CD4-positive, alpha-beta T cell treated with Interleukin-17A for 4 hours (primary cell): Measurements from ENCODE around the gene ESPN.
"Not testable (repeated sequence)": the region's sequence is repeated elsewhere in the genome, so short reads cannot be mapped to it uniquely, and the experiment has no call there.

Experiments
- DNase-seq: peaks from one replicate; pipeline ENCODE4 v3.0.0-alpha.2; 2020; ENCODE audit warnings: mixed read lengths

ESPN gene

DNA sequence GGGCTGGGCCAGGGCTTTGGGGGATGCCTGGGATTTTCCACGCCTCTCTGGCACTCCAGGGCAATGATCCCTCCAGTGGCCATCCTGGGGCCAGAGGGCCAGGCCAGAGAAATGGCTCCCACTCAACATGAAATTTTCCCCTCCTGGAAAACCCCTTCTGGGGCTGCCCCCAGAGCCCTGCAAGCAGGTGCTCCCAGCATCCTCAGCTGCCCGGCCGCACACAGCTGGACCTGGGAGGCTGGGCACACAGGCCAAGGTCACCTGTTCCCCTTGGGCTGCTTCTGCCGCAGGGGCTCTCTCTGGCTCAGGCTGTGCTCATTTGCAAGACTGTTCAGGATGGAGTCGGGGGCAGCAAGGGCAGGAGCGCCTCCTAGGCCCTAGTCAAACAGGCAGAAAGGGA, 3.9 kb downstream of the ESPN start:
- not testable (repeated sequence) for DNase-seq

DNA sequence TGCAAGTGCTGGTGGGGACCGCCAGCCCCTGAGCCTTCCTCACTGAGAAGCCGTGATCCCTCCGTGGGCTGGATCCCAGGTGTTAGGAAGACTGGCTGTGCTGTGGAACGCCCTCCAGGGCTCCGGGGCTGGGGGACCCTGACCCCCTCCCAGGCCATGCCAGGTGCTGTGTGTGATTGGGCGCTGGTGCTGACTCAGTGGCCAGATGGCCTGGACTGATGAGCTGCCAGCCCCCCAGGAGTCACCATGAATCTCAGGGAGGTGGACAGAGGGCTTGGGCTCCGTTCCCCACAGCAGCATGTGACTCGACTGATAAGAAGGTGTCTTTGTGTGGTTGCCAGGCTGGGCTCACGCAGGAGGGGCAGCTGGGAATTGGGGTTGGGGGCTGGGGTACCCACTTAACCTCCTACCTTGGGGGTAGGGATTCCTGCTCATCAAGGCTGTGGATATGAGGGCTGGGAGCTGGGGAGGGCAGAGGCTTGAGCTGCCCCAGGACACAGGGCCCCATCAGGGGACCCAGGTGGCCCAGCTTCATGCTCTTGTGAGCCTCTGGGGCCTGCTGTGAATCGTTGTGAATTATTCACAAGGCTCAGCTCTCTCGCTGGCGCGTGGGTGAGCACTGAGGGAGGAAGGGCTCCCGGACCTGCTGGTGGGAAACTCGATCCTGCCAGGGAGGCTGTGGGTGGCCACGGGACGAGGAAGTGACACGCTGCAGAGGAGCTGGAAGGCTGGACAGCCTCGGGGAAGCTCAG, 5.3 kb downstream of the ESPN start:
- DNase-seq = not testable (repeated sequence)

DNA sequence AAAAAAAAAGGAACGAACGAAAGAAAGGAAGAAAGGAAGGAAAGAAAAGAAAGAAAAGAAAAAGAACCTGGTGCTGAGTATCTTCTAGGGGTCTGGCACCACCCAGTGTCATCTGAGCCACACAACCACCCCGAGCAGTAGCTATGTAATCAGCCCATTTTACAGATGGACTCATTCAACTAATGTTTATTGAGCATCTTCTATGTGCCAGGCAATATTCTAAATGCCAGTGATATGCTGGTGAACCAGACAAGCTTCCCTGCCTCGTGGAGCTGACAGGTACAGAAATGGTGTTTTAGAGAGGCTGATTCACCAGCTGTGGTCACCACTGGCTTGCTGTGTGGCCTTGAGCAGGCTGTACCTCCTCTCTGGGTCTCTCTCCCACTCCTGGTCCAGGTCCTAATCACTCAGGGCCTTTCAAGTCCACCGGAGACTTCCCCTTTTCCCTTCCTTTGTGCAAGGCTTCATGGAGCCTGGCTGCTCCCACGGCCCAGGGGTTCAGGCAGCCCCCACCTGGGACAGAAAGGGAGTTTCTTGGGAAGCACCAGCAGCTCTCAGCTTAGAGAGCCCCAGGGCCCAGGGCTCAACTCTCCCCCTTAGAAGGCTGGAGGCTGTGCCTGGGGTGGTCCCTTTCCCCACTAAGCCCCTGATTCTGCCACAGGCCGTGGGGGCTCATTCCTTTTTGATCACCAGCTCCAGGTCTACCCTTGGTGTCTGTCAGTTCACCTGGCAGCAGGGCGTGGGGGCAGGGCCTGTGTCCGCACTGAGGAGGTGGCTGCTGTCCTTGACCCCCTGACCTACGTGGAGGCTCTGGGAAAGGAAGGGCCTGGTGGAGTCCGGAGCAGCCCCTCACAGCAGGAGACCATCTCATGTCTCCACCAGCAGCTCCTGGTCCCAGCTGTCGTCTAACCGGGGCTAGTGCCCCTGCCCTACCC, 7.3 kb downstream of the ESPN start:
- DNase-seq = not testable (repeated sequence)

DNA sequence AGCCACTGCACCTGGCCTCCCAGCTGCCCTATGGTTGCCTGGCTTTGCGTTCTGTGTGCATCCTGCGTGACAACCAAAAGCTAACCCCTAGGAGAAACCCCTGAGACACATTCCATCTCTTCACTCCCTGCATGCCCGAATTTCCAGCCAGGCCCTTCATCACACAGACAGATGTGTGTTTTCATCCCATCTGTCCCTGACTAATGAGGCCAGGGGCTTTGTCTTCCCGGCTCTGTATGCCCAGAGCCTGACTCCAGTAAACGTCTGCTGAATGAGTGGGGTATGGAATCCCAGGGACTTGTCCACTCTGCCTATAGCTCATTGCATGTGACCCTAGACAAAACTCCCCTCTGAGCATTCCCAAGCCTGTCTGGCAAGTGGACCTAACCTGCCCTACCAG, 9.6 kb downstream of the ESPN start:
- no peak for DNase-seq

DNA sequence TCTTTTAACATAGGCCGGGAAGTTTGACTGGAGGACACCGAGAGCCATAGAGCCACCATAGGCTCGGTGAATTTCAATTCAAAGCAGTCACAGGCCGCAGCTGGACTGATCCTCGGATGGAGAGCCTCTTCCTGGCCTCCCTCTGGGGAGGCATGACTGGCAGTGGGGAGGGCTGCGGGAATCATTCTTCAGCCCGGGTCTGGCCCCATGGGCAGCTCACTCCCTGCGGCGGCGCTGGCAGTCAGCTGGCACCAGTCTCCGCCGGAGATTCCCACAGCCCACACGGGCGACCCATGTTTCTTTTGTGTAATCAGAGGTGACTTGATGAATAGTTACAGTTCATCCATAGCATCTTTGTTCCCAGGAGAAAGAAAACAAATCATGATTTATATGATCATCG, 10.6 kb downstream of the ESPN start:
- DNase-seq = no peak

DNA sequence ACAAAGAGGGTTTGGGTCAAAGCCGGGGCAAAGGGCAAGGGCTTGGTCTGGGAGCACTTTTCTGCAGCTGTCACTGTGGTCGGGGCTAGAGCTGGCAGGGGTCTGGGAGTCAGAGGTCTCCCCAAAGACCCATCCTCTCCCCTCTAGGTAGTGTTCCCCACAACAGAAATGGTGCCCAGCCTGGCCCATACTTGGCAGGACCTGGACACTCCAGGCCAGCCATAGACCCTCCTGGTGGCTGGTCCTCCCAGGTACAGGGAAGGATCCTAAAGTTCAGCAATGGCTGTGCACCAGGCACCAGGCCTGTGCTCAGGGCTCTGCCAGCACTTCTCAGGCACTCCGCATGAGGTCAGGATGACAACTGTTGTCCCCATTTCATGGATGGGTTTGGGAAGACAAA, 11.0 kb downstream of the ESPN start:
- no peak for DNase-seq

DNA sequence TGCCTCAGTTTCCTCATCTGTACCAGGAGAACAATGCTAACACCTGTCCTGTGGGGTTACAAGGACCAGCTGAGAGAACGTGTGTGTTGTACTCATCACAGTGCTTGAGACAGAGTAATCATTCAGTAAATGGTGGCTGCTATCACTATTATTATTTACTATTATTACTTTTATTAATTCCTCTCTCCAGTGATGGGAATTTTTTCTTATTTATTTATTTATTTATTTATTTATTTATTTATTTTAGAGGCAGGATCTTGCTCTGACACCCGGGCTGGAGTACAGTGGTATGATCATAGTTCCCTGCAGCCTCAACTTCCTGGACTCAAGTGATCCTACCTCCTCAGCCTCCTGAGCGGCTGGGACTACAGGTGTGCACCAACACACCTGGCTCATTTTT, 11.7 kb downstream of the ESPN start:
- DNase-seq = not testable (repeated sequence)

DNA sequence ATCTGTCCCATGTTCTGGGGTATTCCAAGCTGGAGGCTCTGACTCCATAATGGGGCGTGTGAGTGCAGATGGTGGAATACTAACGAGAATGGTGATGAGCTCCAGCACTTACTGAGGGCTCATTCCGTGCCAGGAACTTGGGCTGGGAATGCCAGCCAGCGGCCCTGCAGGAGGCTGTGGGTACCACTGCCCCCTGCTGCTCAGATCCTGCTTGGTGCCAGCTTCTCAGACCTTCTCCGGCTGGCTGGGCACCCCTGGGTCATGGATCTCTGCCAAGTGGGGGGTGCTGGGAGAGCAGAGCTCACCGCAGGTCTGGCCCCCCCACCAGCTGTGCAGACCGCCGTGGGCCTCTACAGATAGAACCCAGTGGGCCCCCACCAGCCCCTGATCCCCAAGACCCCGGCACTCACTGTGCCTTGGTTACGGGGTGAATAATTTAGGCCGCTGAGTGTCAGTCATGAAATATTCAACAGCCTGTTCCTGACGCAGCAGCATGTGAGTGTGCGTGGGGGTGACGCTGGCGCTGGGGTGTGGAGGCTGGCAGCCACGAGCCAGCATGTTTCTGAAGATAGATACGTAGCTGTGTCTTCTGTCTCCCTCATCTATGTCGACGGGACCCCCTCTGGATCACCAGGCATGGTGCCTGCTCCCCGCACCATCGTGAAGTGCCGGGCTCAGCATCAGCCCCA, 12.6 kb downstream of the ESPN start:
- DNase-seq = not testable (repeated sequence)

DNA sequence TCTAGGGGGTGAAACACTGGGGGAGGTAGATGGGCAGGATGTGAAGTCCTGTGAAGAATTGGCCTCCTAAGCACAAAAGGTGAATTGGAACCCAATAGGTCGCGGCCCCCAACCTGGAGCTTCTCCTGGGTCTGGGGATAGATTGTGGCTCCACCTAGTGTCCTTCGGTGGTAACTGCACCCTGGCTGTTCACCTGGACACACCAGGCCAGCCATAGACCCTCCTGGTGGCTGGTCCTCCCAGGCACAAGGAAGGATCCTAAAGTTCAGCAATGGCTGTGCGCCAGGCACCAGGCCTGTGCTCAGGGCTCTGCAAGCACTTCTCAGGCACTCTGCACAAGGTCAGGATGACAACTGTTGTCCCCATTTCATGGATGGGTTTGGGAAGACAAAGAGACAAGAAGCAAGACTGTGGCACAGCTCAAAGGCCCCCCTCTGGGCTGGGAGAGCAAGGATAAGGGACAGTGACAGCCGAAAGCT, 13.5 kb downstream of the ESPN start:
- peak; percentile 79 for DNase-seq

DNA sequence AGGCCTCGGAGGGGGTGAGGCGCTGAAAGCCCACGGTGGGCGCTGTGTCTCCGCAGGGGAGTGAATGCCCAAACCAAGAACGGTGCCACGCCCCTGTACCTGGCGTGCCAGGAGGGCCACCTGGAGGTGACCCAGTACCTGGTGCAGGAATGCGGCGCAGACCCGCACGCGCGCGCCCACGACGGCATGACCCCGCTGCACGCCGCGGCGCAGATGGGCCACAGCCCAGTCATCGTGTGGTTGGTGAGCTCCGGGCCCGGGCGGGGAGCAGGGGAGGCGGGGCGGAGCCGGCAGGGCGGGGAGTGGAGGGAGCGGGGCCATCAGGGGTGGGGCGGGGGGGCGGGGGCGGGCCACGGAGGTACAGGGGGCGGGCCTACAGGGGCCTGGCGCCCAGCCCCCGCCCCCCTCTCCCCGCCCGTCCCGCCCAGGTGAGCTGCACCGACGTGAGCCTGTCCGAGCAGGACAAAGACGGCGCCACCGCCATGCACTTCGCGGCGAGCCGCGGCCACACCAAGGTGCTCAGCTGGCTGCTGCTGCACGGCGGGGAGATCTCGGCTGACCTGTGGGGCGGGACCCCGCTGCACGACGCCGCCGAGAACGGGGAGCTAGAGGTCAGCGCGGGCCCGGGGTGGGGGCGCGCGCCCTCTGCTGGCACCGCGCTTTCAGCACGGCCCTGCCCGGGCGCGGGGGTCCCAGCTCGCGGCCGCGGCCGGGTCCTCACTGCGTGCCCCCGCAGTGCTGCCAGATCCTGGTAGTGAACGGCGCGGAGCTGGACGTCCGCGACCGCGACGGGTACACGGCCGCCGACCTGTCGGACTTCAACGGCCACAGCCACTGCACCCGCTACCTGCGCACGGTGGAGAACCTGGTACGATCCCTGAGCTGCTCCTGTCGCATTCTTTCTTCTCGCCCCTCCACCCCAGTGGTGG, 15.9 kb downstream of the ESPN start:
- peak; percentile 89 for DNase-seq

DNA sequence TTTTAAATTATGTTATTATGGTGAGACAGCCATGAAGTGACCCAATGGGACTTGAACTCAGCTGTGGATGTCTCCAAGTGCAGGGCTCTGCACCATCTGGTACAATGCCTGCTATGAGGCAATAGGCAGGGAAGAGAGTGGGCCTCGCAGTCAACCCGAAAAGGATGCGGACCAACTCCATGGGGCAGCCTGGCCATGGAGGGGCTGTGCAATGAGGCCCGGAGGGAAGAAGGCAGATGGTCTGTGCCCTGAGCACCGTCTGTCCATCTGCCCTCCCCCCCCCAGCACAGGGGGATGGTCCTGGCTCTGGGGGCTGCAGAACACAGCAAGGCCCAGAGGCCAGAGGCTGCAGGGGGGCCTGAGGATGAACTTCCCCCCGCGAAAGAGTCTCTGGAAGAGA, 17.0 kb downstream of the ESPN start:
- DNase-seq = no peak

DNA sequence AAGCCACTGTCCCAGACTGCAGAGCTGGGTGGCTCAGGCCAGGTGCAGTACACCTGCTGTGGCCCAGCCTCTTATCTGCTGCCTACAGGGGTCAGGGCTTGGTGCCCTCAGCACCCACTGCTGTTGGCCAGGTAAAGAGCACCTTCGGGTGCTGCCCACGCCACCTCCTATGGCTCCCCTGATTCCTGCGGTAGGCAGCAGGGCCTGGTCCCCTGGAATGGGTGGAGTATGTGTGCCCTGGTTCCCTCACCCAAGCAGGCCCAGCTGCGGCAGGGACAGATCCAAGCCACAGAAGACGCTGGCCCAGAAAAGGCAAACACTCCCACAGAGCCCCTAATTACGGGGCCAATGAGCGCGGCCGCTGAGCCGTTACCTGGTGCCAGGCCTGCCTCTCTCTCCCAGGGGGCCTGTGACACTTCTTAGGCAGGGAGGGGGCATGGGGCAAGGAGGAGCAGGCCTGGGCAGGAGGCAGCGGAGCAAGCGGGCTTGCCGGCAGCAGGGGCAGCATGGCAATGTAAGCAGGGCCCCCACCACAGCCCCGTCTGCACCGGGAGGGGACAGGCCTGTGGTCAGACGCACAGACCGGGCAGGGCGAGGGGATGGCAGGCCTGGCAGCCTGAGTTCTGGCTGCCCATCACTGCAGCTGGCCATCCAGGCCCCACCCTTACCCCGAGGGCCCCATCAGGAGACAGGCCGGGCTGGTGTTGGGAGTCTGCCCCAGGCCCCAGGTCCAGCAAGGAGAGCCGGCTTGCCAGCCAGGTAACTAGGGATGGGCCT, 19.0 kb downstream of the ESPN start:
- no peak for DNase-seq

DNA sequence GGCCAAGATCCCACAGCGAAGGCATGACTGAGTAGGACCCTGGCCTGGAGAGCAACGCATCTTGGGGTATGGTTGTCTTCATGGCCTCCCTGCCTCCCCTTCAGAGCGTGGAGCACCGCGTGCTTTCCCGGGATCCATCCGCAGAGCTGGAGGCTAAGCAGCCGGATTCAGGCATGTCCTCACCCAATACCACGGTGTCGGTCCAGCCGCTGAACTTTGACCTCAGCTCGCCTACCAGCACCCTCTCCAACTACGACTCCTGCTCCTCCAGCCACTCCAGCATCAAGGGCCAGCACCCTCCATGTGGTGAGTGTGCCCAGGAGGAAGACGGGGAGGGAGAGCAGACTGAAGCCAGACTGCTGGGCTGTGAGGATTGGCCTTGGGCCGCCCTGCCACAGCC, 19.8 kb downstream of the ESPN start:
- no peak for DNase-seq

DNA sequence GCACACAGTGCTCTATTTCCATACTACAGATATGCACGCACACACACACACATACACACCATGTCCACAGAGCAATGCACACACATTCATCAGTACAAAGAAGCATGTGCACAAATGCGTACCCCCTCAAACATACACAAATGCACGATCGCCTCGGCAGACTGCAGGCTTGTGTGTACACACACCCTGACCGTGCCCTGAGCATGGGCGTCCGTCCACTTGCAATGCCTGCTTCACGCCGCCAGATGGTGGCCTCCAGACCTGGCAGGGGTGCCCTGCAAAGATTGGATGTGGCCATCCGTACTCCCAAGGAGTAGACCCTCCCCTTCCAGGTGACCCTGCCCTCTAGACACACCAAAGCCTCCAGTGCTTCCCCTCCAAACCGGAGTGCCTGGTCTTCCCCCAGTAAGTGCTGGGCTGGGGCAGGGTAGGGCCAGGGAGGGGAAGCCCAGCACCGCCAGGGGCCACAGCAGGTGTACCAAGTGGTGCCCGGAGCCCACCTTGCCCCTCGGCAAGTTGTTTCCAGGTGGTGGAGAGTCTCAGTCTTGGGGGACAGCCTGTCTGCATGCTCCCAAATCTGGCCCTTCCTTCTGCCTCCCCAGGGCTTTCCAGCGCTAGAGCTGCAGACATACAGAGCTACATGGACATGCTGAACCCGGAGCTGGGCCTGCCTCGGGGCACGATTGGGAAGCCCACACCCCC, 20.6 kb downstream of the ESPN start:
- DNase-seq = peak; percentile 67

DNA sequence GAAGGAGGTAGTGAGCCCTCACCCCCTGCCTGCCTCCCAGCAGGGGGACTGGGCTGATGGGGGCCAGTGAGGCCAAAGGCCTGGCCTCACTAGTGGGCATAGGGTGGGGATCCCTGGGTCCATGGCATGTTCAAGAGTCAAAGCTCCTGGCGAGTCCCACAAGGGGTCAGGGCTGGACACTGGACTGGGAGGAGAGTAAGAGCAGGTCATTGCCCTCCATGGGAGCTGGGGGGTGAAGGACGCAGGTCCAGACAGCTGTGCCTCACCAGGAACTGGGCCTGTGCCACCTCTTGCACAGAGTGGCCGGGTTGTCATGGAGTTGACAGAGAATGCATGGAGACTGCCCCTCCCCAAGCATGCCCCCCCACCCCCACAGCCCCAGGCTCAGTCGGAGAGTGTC, 21.4 kb downstream of the ESPN start:
- DNase-seq = not testable (repeated sequence)

DNA sequence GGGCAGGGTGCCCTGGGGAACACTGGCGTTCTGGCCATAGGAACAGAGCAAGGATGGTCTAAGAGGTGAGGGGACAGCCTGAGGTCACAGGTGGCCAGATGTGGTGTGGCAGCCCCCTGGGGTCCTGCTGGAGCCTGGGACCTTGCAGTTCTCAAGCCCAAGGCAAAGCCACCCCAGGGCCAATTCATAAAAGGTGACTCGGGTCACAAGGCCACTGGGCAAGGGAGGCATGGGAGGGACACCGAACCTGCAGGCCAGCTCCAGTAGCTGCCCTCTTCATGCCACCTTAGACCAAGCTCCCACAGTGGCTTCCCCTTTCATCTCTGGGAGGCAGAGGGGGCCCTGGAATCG, 22.1 kb downstream of the ESPN start:
- DNase-seq = no peak

DNA sequence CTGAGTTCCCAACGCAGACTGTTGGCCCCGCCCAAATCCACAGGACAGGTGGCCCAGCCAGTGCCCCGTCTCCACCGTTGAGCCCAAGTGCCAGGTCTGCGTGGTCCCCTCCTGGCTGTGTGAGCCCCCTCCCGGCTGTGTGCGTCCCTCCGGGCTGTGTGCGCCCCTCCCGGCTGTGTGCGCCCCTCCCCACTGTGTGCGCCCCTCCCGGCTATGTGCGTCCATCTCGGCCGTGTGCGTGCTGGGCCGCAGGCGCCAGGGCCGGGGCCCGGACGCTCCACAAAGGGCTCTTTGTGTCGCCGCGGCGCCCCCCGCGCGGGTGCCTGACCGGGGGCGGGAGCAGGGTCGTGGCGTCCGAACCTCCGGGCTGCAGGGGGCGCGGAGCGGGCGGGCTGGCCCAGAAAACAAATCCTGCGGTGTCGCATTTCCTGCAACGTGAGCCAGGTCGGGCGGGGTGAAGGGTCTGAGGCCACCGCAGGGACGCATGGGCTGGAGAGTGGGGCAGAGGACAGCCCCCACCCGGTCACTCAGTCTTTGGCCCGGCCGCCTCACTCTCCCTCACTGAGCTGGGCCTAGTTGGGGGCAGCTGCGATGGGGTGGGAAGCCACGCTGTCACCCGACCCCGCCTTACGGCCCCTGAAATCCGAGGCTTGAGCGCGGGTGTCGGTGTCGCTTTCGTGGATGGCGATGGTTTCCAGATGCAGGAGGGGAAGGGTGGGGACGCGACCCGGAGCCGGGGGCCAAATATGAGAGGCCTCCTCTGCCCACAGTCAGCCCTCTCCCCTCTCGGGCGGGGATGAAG, 22.6 kb downstream of the ESPN start:
- DNase-seq = no peak

DNA sequence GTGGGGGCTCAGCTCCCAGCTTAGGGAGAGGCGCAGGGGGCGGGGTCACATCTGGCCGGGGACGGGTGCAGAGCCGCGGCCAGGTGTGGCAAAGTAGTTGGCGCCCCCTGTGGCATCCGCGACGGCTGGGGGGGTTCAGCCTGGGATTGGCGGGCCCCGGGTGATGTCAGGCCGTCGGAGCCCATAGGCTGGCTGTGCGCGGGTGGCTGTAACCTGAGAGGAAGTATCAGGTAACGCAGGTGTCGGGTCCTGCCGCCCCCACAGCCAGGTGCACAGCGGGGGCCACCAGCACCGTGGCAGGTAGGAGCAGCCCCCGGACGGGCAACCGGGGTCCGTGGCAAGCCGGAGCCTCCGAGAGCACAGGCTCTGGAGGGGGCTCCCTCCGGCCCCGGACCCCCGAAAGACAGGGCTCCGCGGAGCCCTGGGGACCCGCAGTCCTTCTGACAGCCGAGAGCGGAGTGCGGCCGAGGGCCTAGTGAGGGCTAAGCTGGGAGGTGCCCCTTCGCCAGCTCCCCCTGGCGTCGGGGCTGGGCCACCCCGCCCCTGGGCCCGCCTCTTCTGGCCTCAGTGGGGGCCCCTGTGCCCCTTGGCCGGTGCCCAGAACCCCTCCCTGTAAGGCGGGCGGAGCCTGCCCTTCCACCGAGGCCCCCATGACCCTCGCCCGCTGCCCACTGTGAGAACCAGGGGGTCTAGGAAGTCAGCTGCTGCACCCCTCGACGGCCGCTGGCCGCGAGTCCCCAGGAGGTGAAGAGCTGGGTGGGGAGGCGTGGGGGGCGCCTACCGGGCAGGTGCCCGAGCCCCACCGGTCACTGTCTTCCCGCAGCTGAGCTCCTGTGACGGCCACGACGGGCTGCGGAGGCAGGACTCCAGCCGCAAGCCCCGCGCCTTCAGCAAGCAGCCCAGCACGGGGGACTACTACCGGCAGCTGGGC, 23.5 kb downstream of the ESPN start:
- peak; percentile 74 for DNase-seq
